Nephron (organoid): ENCODE measurements around the gene MFNG.
A peak's percentile ranks its signal among the peaks of the same experiment; 100 is the strongest.

Experiments used
- H3K27ac Mint-ChIP-seq, 3 experiments: 2 replicates each; pipeline ENCODE4 v1.8.0; 2020; ENCODE audit warnings: mixed read lengths in 3 of 3, mild to moderate bottlenecking in 2 of 3, moderate library complexity in 1 of 3
- H3K27me3 Mint-ChIP-seq: 2 replicates; pipeline ENCODE4 v1.8.0; 2021; ENCODE audit warnings: low read depth, mild to moderate bottlenecking, moderate library complexity, mixed read lengths
- H3K36me3 Mint-ChIP-seq: 2 replicates; pipeline ENCODE4 v1.8.0; 2020; ENCODE audit warnings: low read depth, mixed read lengths
- H3K4me1 Mint-ChIP-seq: 2 replicates; pipeline ENCODE4 v1.8.0; 2020; ENCODE audit warnings: mixed read lengths
- H3K4me3 Mint-ChIP-seq, 3 experiments: 2 replicates each; pipeline ENCODE4 v1.8.0; 2020; ENCODE audit warnings: mild to moderate bottlenecking in 3 of 3, mixed read lengths in 3 of 3, moderate library complexity in 2 of 3
- H3K9me3 Mint-ChIP-seq: 2 replicates; pipeline ENCODE4 v1.8.0; 2020; ENCODE audit warnings: mixed read lengths
- TF ChIP-seq, protein P1 (sequence below), 3 experiments: fragments of 200-600 bp; sonication (generic); IDR thresholded peaks; one replicate each; pipeline ENCODE4 v1.5.0; 2021; ENCODE audit warnings: antibody characterized with exemption in 3 of 3; ENCODE audit not compliant: unreplicated experiment in 3 of 3

MFNG gene

GRCh38 chr22:37520776-37521191 is 34.6 kb upstream of the MFNG start:
- peak overlapping the region; percentile 65 to 78 (median 70) for H3K4me3 Mint-ChIP-seq
- H3K9me3 Mint-ChIP-seq = peaks cover 3% of the 10 kb centered on the region
- peaks cover 28% of the 10 kb centered on the region for H3K4me1 Mint-ChIP-seq
- H3K27ac Mint-ChIP-seq = peak overlapping the region; percentile 25 to 78 (median 53)
- TF ChIP-seq, protein P1, sequence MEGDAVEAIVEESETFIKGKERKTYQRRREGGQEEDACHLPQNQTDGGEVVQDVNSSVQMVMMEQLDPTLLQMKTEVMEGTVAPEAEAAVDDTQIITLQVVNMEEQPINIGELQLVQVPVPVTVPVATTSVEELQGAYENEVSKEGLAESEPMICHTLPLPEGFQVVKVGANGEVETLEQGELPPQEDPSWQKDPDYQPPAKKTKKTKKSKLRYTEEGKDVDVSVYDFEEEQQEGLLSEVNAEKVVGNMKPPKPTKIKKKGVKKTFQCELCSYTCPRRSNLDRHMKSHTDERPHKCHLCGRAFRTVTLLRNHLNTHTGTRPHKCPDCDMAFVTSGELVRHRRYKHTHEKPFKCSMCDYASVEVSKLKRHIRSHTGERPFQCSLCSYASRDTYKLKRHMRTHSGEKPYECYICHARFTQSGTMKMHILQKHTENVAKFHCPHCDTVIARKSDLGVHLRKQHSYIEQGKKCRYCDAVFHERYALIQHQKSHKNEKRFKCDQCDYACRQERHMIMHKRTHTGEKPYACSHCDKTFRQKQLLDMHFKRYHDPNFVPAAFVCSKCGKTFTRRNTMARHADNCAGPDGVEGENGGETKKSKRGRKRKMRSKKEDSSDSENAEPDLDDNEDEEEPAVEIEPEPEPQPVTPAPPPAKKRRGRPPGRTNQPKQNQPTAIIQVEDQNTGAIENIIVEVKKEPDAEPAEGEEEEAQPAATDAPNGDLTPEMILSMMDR (IDR thresholded peaks at IDR 0.05; ENCODE audit: unreplicated experiment in 3 of 3) = no peak
- peaks cover 11% of the 10 kb centered on the region for H3K36me3 Mint-ChIP-seq
- H3K27me3 Mint-ChIP-seq = peaks cover 32% of the 10 kb centered on the region

DNA sequence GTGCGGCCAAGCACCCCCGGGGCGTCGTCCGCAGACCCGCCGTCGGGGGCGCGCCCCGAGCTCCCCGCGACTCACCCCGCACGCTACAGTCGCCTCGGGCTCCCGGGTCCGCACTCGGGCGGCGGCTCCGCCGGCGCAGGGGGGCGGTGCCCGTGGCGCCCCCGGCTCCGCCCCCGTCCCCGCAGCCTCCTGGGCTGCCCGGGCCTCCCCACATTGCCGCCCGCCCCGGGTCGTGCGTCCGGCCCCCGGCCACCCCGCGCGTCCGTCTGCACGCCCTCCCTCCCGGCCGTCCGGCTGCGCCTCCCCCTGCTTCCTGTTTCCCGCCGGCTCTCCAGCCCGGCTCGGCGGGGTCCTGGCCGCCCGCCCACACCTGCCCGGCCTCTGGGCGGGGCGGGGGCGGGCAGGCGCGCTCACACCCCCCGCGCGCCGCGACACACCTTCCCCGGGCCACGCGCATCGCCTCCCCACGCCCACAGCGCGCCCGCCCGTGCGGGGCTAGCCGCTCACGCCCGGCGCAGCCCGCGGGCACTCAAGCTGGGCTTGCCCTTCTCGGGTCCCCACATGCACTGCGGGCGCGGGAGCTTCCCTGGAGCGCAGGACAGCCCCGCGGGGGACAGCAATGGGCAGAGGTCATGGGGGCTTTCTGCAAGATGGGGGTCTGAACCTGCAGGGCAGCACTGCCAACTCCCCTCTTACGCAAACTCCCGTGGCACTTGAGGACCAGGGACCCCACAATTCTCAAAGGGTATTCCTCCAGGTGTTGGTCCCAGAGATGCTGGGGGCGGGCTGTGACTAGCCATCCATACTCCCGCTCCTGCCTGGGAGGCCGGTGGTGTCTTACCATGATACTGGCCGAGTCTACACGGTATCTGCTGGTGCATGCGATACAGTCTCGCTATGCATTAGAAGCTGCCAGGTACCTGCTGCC is 33.3 kb upstream of the MFNG start, which contains the start of gene CARD10:
Gene CARD10 (minus strand): TSS at position 148 of the 928 bp plus-strand sequence. CDS start 215 bp downstream, outside the sequence.
- TF ChIP-seq, protein P1 (IDR thresholded peaks at IDR 0.05; ENCODE audit: unreplicated experiment in 3 of 3) = no peak

DNA sequence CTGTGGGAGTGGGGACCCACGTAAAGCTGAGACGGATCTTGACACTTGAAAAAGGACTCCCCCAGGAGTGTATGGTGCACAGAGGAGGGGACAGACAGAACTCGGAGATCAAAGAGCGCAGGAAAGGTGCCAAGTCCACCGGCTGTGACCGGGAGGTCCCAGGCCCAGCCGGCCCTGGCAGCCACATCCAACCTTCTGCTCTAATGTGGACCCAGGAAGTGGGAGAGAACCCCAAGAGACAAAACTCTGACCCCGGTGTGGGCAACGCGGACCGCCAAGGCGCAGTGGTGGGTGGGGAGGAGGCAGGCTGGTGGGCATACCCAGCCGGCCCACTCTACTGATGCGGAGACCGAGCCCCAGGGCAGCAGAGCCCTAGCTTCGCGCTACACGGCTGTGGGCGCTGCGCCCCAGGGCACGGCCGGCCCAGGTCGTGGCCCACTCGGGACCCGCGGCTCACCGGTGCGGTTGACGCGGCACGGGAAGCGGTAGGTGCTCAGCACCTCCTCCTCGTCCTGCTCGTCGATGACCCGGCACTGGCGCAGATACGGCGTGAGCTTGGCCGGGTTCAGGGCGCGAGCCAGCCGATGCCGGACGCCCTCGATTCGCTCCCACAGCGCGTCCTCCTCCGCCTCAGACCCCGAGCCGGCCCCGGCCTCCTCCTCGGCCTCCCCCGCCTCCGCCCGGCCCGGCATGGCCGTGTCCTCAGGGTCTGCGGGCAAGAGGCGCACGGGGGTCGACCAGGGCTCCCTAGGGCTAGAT is 32.5 kb upstream of the MFNG start:
- peaks cover 22% of the 10 kb centered on the region for H3K36me3 Mint-ChIP-seq
- H3K9me3 Mint-ChIP-seq = peaks cover 3% of the 10 kb centered on the region
- H3K27me3 Mint-ChIP-seq = peaks cover 32% of the 10 kb centered on the region
- TF ChIP-seq, protein P1 (IDR thresholded peaks at IDR 0.05; ENCODE audit: unreplicated experiment in 3 of 3) = no peak
- H3K27ac Mint-ChIP-seq = peak overlapping the region; percentile 83 to 90 (median 84)
- H3K4me3 Mint-ChIP-seq = peak overlapping the region; percentile 86 to 94 (median 90)
- H3K4me1 Mint-ChIP-seq = peaks cover 32% of the 10 kb centered on the region

More for the DNA sequence above, 33.3 kb upstream of the MFNG start, which contains the start of gene CARD10:
- peaks cover 29% of the 10 kb centered on the region for H3K4me1 Mint-ChIP-seq
- peaks cover 3% of the 10 kb centered on the region for H3K9me3 Mint-ChIP-seq
- H3K27me3 Mint-ChIP-seq = peaks cover 32% of the 10 kb centered on the region
- H3K4me3 Mint-ChIP-seq = peak within 1 kb of the TSS; percentile 86 to 94 (median 90)
- H3K27ac Mint-ChIP-seq = peak within 1 kb of the TSS; percentile 83 to 90 (median 84)
- peaks cover 19% of the 10 kb centered on the region for H3K36me3 Mint-ChIP-seq

DNA sequence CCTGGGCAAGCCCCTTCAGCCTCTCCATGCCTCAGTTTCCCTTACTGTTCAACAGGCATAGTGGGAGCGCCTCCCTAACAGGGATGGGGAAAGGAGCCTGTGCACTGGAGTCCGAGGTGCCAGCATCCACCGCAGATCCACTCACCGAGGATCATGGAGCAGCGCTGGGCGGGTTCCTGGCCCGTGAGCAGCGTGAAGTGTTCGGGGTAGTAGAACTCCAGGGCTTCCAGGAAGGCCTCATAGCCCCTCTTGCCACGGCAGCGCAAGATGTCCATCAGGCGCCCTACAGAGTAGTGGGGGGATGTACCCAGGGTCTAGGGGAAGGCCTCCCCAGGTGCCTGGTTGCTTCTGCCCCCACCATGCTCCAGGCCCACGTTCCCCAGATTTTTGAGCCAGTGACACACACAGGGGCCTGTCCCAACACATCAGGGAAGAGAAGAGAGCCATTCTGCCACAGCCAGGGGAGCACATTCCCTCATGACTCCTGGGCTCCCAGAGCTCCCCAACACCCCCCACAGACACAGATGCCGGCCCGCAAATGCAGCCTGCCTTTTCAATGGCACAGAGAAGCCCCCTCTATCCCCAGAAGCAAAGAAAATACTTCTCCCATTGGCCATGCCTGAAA is 31.8 kb upstream of the MFNG start:
- Mint-ChIP-seq H3K4me1 (peaks cover 32% of the 10 kb centered on the region), H3K27ac (peak overlapping the region; percentile 83 to 90 (median 84)), H3K27me3 (peaks cover 32% of the 10 kb centered on the region), H3K36me3 (peaks cover 22% of the 10 kb centered on the region), H3K4me3 (peak overlapping the region; percentile 86 to 94 (median 90)), H3K9me3 (peaks cover 3% of the 10 kb centered on the region)
- TF ChIP-seq, protein P1 (IDR thresholded peaks at IDR 0.05; ENCODE audit: unreplicated experiment in 3 of 3) = no peak

DNA sequence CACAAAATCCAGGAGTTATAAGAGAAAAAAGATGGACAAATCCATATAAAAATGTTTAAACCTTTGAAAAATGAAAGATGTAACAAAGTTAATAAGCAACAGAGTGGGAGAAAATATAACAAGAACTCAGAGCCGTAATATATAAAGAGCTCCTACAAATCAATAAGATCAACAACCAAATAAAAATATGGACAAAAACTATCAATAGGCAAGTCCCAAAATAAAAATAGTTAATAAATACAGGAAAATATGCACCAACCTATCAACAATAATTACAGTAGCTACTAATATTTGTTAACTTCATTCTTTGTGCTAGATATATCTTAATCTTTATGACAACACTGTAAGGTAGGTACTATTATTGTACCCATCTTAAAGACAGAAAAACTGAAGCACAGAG is 30.3 kb upstream of the MFNG start:
- peaks cover 34% of the 10 kb centered on the region for H3K4me1 Mint-ChIP-seq
- no peak overlapping the region for H3K27ac Mint-ChIP-seq
- H3K9me3 Mint-ChIP-seq = peaks cover 3% of the 10 kb centered on the region

More for the DNA sequence above, 30.3 kb upstream of the MFNG start:
- Mint-ChIP-seq H3K27me3 (peaks cover 27% of the 10 kb centered on the region), H3K4me3 (peak overlapping the region; percentile 31 to 59 (median 32)), H3K36me3 (peaks cover 22% of the 10 kb centered on the region)
- TF ChIP-seq, protein P1 (IDR thresholded peaks at IDR 0.05; ENCODE audit: unreplicated experiment in 3 of 3) = no peak
